OCI-LY1 (cell line): ENCODE data around the gene EXPH5.

Experiments
- H2AFZ ChIP-seq: fragments of 200-600 bp; sonication (generic), shearing (Covaris generic); 2 replicates; pipeline ENCODE4 v1.6.0; 2014; ENCODE audit warnings: antibody characterized with exemption, mild to moderate bottlenecking, low read length
- H3F3A ChIP-seq: fragments of 200-600 bp; sonication (generic), shearing (Covaris generic); 2 replicates; pipeline ENCODE4 v1.6.0; 2014; ENCODE audit warnings: mild to moderate bottlenecking, antibody characterized with exemption, low read length, moderate library complexity; ENCODE audit not compliant: insufficient read depth
- H3K27ac ChIP-seq: fragments of 200-600 bp; sonication (generic); 2 replicates; pipeline ENCODE4 v1.5.1; 2014; ENCODE audit warnings: low read length, mixed run types, mild to moderate bottlenecking, low read depth; ENCODE audit not compliant: poor library complexity, severe bottlenecking
- H3K27me3 ChIP-seq: fragments of 200-600 bp; sonication (generic); 2 replicates; pipeline ENCODE4 v1.6.0; 2014; ENCODE audit warnings: antibody characterized with exemption, mild to moderate bottlenecking, low read length, moderate library complexity; ENCODE audit not compliant: insufficient read depth
- H3K36me3 ChIP-seq: fragments of 200-600 bp; sonication (generic); 2 replicates; pipeline ENCODE4 v1.6.1; 2014; ENCODE audit warnings: mild to moderate bottlenecking, antibody characterized with exemption, low read length, moderate library complexity, mixed read lengths; ENCODE audit not compliant: insufficient read depth
- H3K4me1 ChIP-seq: fragments of 200-600 bp; sonication (generic); 2 replicates; pipeline ENCODE4 v1.5.1; 2014; ENCODE audit warnings: mild to moderate bottlenecking, low read length, moderate library complexity; ENCODE audit not compliant: insufficient read depth, severe bottlenecking
- H3K4me2 ChIP-seq: fragments of 200-600 bp; sonication (generic), shearing (Covaris generic); 2 replicates; pipeline ENCODE4 v1.6.1; 2014; ENCODE audit warnings: low read length
- H3K4me3 ChIP-seq: fragments of 200-600 bp; sonication (generic); 2 replicates; pipeline ENCODE4 v1.5.1; 2014; ENCODE audit warnings: low read length, low read depth, mild to moderate bottlenecking, mixed read lengths; ENCODE audit not compliant: poor library complexity, severe bottlenecking
- H3K79me2 ChIP-seq: fragments of 200-600 bp; shearing (Covaris generic); 2 replicates; pipeline ENCODE4 v1.6.1; 2016; ENCODE audit warnings: mixed run types, low read length, mixed read lengths; ENCODE audit not compliant: insufficient read depth
- H3K9ac ChIP-seq: fragments of 200-600 bp; sonication (generic), shearing (Covaris generic); 2 replicates; pipeline ENCODE4 v1.6.1; 2014; ENCODE audit warnings: mild to moderate bottlenecking, low read length, mixed read lengths
- H3K9me2 ChIP-seq: fragments of 200-600 bp; sonication (generic), shearing (Covaris generic); 2 replicates; pipeline ENCODE4 v1.6.1; 2014; ENCODE audit warnings: low read depth, mild to moderate bottlenecking, low read length, mixed read lengths
- H3K9me3 ChIP-seq: fragments of 200-600 bp; shearing (Covaris generic); 2 replicates; pipeline ENCODE4 v1.6.1; 2014; ENCODE audit warnings: low read length, mixed read lengths
- H4K20me1 ChIP-seq: fragments of 200-600 bp; sonication (generic), shearing (Covaris generic); 2 replicates; pipeline ENCODE4 v1.6.0; 2016; ENCODE audit warnings: mild to moderate bottlenecking, low read length; ENCODE audit not compliant: insufficient read depth
- EZH2 ChIP-seq: fragments of 200-600 bp; sonication (generic), shearing (Covaris generic); IDR thresholded peaks from 2 replicates; pipeline ENCODE4 v1.8.0; 2017; ENCODE audit warnings: borderline replicate concordance, mixed run types, mild to moderate bottlenecking, antibody characterized with exemption, low read length, moderate library complexity, mixed read lengths
- TF ChIP-seq, protein P1 (sequence below): fragments of 200-600 bp; sonication (generic), shearing (Covaris generic); IDR thresholded peaks from 2 replicates; pipeline ENCODE4 v1.5.1; 2017; ENCODE audit warnings: mild to moderate bottlenecking, antibody characterized with exemption, low read length, moderate library complexity, mixed read lengths

The EXPH5 gene

DNA sequence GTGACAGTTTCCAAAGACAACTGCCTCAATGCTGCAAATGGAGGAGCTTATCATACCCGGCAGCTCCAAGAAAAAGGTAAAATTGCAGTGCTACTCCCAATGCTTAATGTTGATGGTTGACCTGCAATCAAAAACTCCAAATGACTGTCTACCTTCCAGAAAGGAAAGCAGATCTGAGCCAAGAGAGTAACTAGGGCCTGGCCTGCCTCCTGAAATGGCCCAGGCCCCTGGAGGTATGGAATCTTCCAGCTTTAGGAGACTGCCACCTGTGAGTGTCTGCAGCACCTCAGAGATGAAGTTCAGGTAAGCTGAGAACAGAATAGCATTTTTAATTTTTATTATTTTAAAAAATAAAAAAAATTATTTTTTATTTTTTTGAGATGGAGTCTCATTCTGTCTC, 23.7 kb downstream of the EXPH5 start:
- Histone ChIP-seq H3K27me3 (no peaks in the 10 kb centered on the region), H3K9me3 (no peaks in the 10 kb centered on the region), H3F3A (no peaks in the 10 kb centered on the region), H2AFZ (no peak overlapping the region), H3K4me1 (no peaks in the 10 kb centered on the region), H3K4me2 (no peak overlapping the region), H3K9ac (no peak overlapping the region), H3K79me2 (no peaks in the 10 kb centered on the region), H3K27ac (no peak overlapping the region), H3K36me3 (no peaks in the 10 kb centered on the region), H3K4me3 (no peak overlapping the region), H3K9me2 (no peaks in the 10 kb centered on the region), H4K20me1 (no peaks in the 10 kb centered on the region)
- no peak for TF ChIP-seq EZH2
- TF ChIP-seq, protein P1, sequence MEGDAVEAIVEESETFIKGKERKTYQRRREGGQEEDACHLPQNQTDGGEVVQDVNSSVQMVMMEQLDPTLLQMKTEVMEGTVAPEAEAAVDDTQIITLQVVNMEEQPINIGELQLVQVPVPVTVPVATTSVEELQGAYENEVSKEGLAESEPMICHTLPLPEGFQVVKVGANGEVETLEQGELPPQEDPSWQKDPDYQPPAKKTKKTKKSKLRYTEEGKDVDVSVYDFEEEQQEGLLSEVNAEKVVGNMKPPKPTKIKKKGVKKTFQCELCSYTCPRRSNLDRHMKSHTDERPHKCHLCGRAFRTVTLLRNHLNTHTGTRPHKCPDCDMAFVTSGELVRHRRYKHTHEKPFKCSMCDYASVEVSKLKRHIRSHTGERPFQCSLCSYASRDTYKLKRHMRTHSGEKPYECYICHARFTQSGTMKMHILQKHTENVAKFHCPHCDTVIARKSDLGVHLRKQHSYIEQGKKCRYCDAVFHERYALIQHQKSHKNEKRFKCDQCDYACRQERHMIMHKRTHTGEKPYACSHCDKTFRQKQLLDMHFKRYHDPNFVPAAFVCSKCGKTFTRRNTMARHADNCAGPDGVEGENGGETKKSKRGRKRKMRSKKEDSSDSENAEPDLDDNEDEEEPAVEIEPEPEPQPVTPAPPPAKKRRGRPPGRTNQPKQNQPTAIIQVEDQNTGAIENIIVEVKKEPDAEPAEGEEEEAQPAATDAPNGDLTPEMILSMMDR = no peak

DNA sequence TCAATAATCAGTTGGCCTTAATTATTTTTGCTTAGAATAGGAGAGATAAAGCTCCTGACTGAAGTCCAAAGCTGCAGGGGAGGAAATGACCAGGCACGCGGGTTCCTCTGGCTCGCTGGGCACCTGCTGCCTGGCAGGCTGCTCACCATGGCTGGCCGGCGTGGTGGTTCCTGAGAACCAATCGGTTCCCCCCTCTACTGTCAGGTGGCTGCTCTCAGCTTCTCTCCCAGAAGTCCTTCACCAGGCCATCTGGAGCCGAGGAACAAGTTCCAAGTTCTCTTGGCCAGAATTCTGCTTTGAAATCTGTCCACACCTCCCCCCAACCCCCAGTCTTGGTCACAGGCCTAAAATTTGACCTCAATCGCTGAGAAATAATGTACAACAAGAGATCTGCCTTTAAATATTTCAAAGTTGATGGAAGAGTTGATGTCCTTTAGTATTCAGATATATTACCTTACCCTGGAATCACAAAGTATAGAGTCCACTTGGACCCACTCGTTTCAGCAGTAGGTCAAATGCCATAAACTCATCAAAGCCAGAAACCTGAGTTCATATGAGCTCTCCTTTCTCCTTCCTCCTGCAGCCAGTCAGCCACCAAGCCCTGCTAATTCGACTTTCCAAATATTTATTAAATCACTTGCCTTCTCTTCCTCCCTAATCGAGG, 25.2 kb downstream of the EXPH5 start:
- H3K4me2 ChIP-seq = no peak overlapping the region

DNA sequence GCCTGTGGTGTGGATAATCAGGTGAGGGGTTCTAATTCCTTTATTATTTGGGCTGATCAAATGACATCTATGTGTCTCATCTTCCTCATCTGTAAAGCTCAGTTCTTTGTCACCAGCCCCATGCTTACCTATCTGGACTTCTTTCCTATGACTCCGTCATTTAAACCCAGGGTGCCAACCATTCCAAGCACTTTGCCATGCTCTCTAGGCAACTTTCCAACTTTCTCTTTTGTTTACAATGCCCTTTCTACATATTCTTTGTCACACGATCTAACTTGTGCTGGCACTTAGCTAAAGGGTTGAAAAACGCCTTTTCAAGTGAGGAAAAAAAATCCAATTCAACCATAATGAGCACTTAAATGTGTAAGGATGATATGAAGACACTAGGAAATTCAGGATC, 27.9 kb downstream of the EXPH5 start:
- TF ChIP-seq EZH2 = no peak
- no peaks in the 10 kb centered on the region for H3K9me3 ChIP-seq
- H3K79me2 ChIP-seq = no peaks in the 10 kb centered on the region
- no peaks in the 10 kb centered on the region for H3K9me2 ChIP-seq
- no peak overlapping the region for H3K4me2 ChIP-seq
- no peak overlapping the region for H3K4me3 ChIP-seq
- H4K20me1 ChIP-seq = no peaks in the 10 kb centered on the region
- H3K36me3 ChIP-seq = no peaks in the 10 kb centered on the region
- H2AFZ ChIP-seq = no peak overlapping the region
- H3K9ac ChIP-seq = no peak overlapping the region
- H3K4me1 ChIP-seq = no peaks in the 10 kb centered on the region
- H3F3A ChIP-seq = no peaks in the 10 kb centered on the region
- no peaks in the 10 kb centered on the region for H3K27me3 ChIP-seq
- H3K27ac ChIP-seq = no peak overlapping the region

More for the DNA sequence above, 25.2 kb downstream of the EXPH5 start:
- Histone ChIP-seq H3F3A (no peaks in the 10 kb centered on the region), H2AFZ (no peak overlapping the region), H3K27me3 (no peaks in the 10 kb centered on the region), H3K36me3 (no peaks in the 10 kb centered on the region), H3K9me3 (no peaks in the 10 kb centered on the region), H3K27ac (no peak overlapping the region), H3K9me2 (no peaks in the 10 kb centered on the region), H3K4me1 (no peaks in the 10 kb centered on the region), H3K9ac (no peak overlapping the region), H3K79me2 (no peaks in the 10 kb centered on the region), H4K20me1 (no peaks in the 10 kb centered on the region), H3K4me3 (no peak overlapping the region)
- TF ChIP-seq, protein P1 = no peak
- no peak for TF ChIP-seq EZH2
